CD4-positive, alpha-beta T cell (primary cell): ENCODE data around the gene OR5D16. TPM values are rescaled to one million over a fixed set of nuclear protein-coding genes. Genes with fewer than 3 reads are reported as not detected.

Experiments used
- ATAC-seq: fragments of 200-7000 bp; cut with Tn5 transposase; one replicate; pipeline ENCODE4 v1.10.0; 2022; ENCODE audit warnings: mild to moderate bottlenecking; ENCODE audit not compliant: poor library complexity
- CTCF ChIA-PET: fragments of 350-600 bp; sonication (Branson Sonifier 250); formaldehyde crosslinking; loops from one replicate; lab custom pipeline; 2021; ENCODE audit warnings: antibody characterized with exemption, inconsistent platforms; lab: Charles Lee
- POLR2A ChIA-PET: fragments of 350-600 bp; sonication (Branson Sonifier 250); formaldehyde crosslinking; loops from one replicate; lab custom pipeline; 2021; ENCODE audit warnings: antibody characterized with exemption, inconsistent platforms; lab: Charles Lee
- DNase-seq, 14 experiments: peaks; one replicate each; pipeline ENCODE4 v3.0.0-alpha.2; 2013 to 2020; ENCODE audit warnings: mixed read lengths in 2 of 14
- H3K27ac ChIP-seq, 2 donors: one replicate each; pipeline versions ENCODE4 v1.5.1 to v1.7.0; 2013; ENCODE audit warnings: low read length in 2 of 2, low read depth in 1 of 2, mild to moderate bottlenecking in 1 of 2
- H3K27me3 ChIP-seq, 2 experiments: 1 replicate in 1 of 2; 2 replicates in 1 of 2; pipeline versions ENCODE4 v1.6.1 to v1.7.0; 2013; ENCODE audit warnings: low read length in 2 of 2, control low read depth in 1 of 2, mild to moderate bottlenecking in 1 of 2, moderate library complexity in 1 of 2; ENCODE audit not compliant: insufficient read depth in 2 of 2, control insufficient read depth in 1 of 2
- H3K36me3 ChIP-seq: one replicate; pipeline ENCODE4 v1.6.1; 2013; ENCODE audit warnings: low read length, control low read depth; ENCODE audit not compliant: insufficient read depth
- H3K4me1 ChIP-seq: one replicate; pipeline ENCODE4 v1.6.1; 2013; ENCODE audit warnings: low read length, control low read depth; ENCODE audit not compliant: insufficient read depth
- H3K4me3 ChIP-seq: one replicate; pipeline ENCODE4 v1.5.1; 2013; ENCODE audit warnings: mild to moderate bottlenecking, low read length, moderate library complexity
- H3K9me3 ChIP-seq, 2 experiments: 1 replicate in 1 of 2; 2 replicates in 1 of 2; pipeline versions ENCODE4 v1.6.1 to v1.7.0; 2013; ENCODE audit warnings: low read length in 2 of 2, mild to moderate bottlenecking in 2 of 2, control low read depth in 1 of 2, moderate library complexity in 1 of 2; ENCODE audit not compliant: control insufficient read depth in 1 of 2, insufficient read depth in 1 of 2
- H3K27ac Mint-ChIP-seq: one replicate; pipeline ENCODE4 v1.8.0; 2020; ENCODE audit warnings: mixed read lengths
- H3K27me3 Mint-ChIP-seq: one replicate; pipeline ENCODE4 v1.8.0; 2021; ENCODE audit warnings: mixed read lengths
- H3K36me3 Mint-ChIP-seq: one replicate; pipeline ENCODE4 v1.8.0; 2021; ENCODE audit warnings: low read depth, mixed read lengths
- H3K4me1 Mint-ChIP-seq: one replicate; pipeline ENCODE4 v1.8.0; 2021; ENCODE audit warnings: low read depth, mixed read lengths
- H3K4me3 Mint-ChIP-seq: one replicate; pipeline ENCODE4 v1.8.0; 2020; ENCODE audit warnings: mild to moderate bottlenecking, mixed read lengths
- H3K9me3 Mint-ChIP-seq: one replicate; pipeline ENCODE4 v1.8.0; 2020; ENCODE audit warnings: mixed read lengths
- CTCF ChIP-seq: fragments of 200-600 bp; IDR thresholded peaks from one replicate; pipeline ENCODE4 v1.8.0; 2022; ENCODE audit warnings: antibody characterized with exemption, mild to moderate bottlenecking
- intact Hi-C, 2 experiments: fragments of 100-400 bp; cut with DNase I in 1 of 2; cut with micrococcal nuclease in 1 of 2; formaldehyde crosslinking; loops; one replicate each; pipeline versions ENCODE4 v1.15.1 to v1.9.0; 2023 to 2025; cut with DNase I, micrococcal nuclease
- total RNA-seq, 174 experiments: library from RNA in 2 of 174; stranded (reverse) in 2 of 174; gene quantifications; one replicate each; pipeline ENCODE4 v1.2.3 and lab custom pipeline; 2021 to 2026

OR5D16 gene
- total RNA-seq, 2 experiments from 2014 or later, result not detected

- intact Hi-C loops, result no loop called here
- TF ChIP-seq CTCF, result no peak
- H3K9me3 ChIP-seq, result peaks cover 0 to 7% of the 10 kb centered on the region in 2 experiments
- H3K4me1 Mint-ChIP-seq, result no peaks in the 10 kb centered on the region
- peaks cover 15% of the 10 kb centered on the region for H3K9me3 Mint-ChIP-seq
- POLR2A ChIA-PET, result no interaction called here
- no peak within 1 kb of the TSS for H3K27ac Mint-ChIP-seq
- no peak for DNase-seq
- no peaks in the 10 kb centered on the region for H3K4me1 ChIP-seq
- no peak within 1 kb of the TSS for H3K27ac ChIP-seq
- no peaks in the 10 kb centered on the region for H3K36me3 Mint-ChIP-seq
- H3K36me3 ChIP-seq, result no peaks in the 10 kb centered on the region
- no peaks in the 10 kb centered on the region for H3K27me3 Mint-ChIP-seq
- no peaks in the 10 kb centered on the region for H3K27me3 ChIP-seq
- ATAC-seq, result no peak
- H3K4me3 Mint-ChIP-seq, result no peak within 1 kb of the TSS
- CTCF ChIA-PET, result no interaction called here
- no peak within 1 kb of the TSS for H3K4me3 ChIP-seq
Observed at GRCh38 chr11:55795256-55795655, 43.3 kb upstream of the OR5D16 start, which contains the start of gene OR5D14. OR5D14 (plus strand) TSS chr11:55795556; CDS start chr11:55795556, 0 bp downstream.

DNA sequence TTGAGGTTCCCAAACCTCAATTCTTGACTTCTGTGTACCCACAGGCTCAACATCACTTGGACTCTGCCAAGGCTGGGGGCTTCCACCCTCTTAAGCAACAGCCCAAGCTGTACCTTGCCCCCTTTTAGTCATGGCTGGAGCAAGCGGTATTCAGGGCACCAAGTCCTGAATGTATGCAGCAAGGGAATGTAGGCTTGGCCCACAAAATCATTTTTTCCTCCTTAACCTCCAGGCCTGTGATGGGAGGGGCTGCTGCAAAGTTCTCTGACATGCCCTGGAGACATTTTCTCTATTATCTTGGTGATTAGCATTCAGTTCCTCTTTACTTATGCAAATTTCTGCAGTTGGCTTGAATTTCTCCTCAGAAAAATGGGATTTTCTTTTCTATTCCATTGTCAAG lies 32.3 kb upstream of the OR5D16 start:
- H3K36me3 ChIP-seq, result no peaks in the 10 kb centered on the region
- Mint-ChIP-seq H3K27me3 (no peaks in the 10 kb centered on the region), H3K4me3 (no peak overlapping the region), H3K36me3 (no peaks in the 10 kb centered on the region), H3K27ac (no peak overlapping the region), H3K4me1 (no peaks in the 10 kb centered on the region), H3K9me3 (peaks cover 26% of the 10 kb centered on the region)
- peaks cover 5 to 7% of the 10 kb centered on the region in 2 experiments for H3K9me3 ChIP-seq
- intact Hi-C loops, result no loop called here
- ChIA-PET CTCF (no interaction called here), POLR2A (no interaction called here)
- DNase-seq, result no peak
- TF ChIP-seq CTCF, result no peak
- H3K4me3 ChIP-seq, result no peak overlapping the region
- no peaks in the 10 kb centered on the region for H3K4me1 ChIP-seq
- no peak overlapping the region for H3K27ac ChIP-seq
- no peaks in the 10 kb centered on the region for H3K27me3 ChIP-seq
- no peak for ATAC-seq

DNA sequence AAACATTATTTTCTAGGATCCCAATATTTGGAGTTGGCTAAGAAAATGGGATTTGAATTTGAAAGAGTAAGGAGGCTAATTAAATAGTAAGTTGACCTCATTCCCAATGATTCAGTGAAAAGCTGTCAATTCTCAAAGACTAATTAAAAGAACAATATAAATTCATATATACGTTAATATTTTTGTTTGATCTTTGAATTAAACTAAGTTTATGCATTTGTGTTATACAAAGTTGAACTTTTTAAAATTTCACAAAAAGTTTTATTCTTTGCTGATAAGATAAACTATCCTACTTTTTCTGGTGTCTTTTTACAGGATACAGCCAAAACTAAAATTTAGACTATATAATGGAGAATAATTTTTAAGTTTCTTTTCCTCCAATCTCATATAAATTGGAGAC lies 27.5 kb upstream of the OR5D16 start, which contains the start of gene OR5L1:
Gene OR5L1, plus strand, starts transcription at position 301 of the 400 bp plus-strand sequence. CDS start 100 bp downstream, outside the sequence.
- H3K27ac Mint-ChIP-seq, result no peak within 1 kb of the TSS
- CTCF ChIA-PET, result no interaction called here
- peaks cover 0 to 8% of the 10 kb centered on the region in 2 experiments for H3K9me3 ChIP-seq
- H3K27me3 Mint-ChIP-seq, result no peaks in the 10 kb centered on the region
- no peaks in the 10 kb centered on the region for H3K36me3 Mint-ChIP-seq
- TF ChIP-seq CTCF, result no peak
- H3K4me3 ChIP-seq, result no peak within 1 kb of the TSS
- peaks cover 28% of the 10 kb centered on the region for H3K9me3 Mint-ChIP-seq
- no peak within 1 kb of the TSS for H3K4me3 Mint-ChIP-seq
- intact Hi-C loops, result no loop called here
- H3K36me3 ChIP-seq, result no peaks in the 10 kb centered on the region
- H3K27ac ChIP-seq, result no peak within 1 kb of the TSS
- no peaks in the 10 kb centered on the region for H3K27me3 ChIP-seq
- H3K4me1 ChIP-seq, result no peaks in the 10 kb centered on the region
- H3K4me1 Mint-ChIP-seq, result no peaks in the 10 kb centered on the region
- ATAC-seq, result no peak
- no peak for DNase-seq
- POLR2A ChIA-PET, result no interaction called here
